K562 (cell line): ENCODE measurements around the gene H2AZ2. TPM values are rescaled to one million over a fixed set of nuclear protein-coding genes. Genes with fewer than 3 reads are reported as not detected.

Experiments
- ADNP ChIP-seq: fragments of 200-800 bp; sonication (Bioruptor generic); IDR thresholded peaks from 2 replicates; pipeline ENCODE4 v1.6.1; 2016; ENCODE audit warnings: missing genetic modification characterization, missing compliant biosample characterization
- ARID1B ChIP-seq: fragments of 450-650 bp; IDR thresholded peaks from 2 replicates; pipeline ENCODE4 v1.6.1; 2016; ENCODE audit warnings: antibody characterized with exemption, mild to moderate bottlenecking, inconsistent platforms
- BRD4 ChIP-seq: fragments of 200-600 bp; sonication (generic); IDR thresholded peaks from 2 replicates; pipeline ENCODE4 v1.6.1; 2017; ENCODE audit warnings: inconsistent platforms
- BRD9 ChIP-seq: fragments of 450-650 bp; IDR thresholded peaks from 2 replicates; pipeline ENCODE4 v1.6.1; 2018; ENCODE audit warnings: low read depth; ENCODE audit not compliant: partially characterized antibody
- CCNT2 ChIP-seq: IDR thresholded peaks from 2 replicates; pipeline ENCODE4 v1.6.1; 2011; ENCODE audit warnings: borderline replicate concordance, low read depth, mild to moderate bottlenecking, moderate library complexity, mixed read lengths, low read length; ENCODE audit not compliant: insufficient read length; ENCODE audit errors: extremely low read depth
- DNMT1 ChIP-seq: fragments of 450-650 bp; IDR thresholded peaks from 2 replicates; pipeline ENCODE4 v1.6.1; 2016; ENCODE audit warnings: antibody characterized with exemption, mild to moderate bottlenecking
- EHMT2 ChIP-seq: fragments of 450-650 bp; IDR thresholded peaks from 2 replicates; pipeline ENCODE4 v1.6.1; 2018; ENCODE audit warnings: antibody characterized with exemption
- EP400 ChIP-seq: fragments of 450-650 bp; IDR thresholded peaks from 2 replicates; pipeline ENCODE4 v1.6.1; 2017; ENCODE audit warnings: antibody characterized with exemption, mild to moderate bottlenecking, moderate library complexity
- FOSL1 ChIP-seq: fragments of 200-800 bp; sonication (Bioruptor generic); conservative IDR thresholded peaks from 2 replicates; pipeline ENCODE4 v1.6.1; 2016; ENCODE audit warnings: missing genetic modification characterization, missing compliant biosample characterization
- FOXA3 ChIP-seq, 2 experiments: fragments of 450-650 bp in 1 of 2; sonication (generic) in 1 of 2; formaldehyde crosslinking; IDR thresholded peaks in 1 of 2; conservative IDR thresholded peaks in 1 of 2; 2 replicates each; pipeline versions ENCODE4 v1.4.0 to v1.8.0; 2020 to 2022; ENCODE audit warnings: mild to moderate bottlenecking in 2 of 2, missing genetic modification reagents in 1 of 2
- HDAC2 ChIP-seq: fragments of 450-650 bp; IDR thresholded peaks from 2 replicates; pipeline ENCODE4 v1.6.1; 2016; ENCODE audit warnings: mild to moderate bottlenecking
- HDGF ChIP-seq: fragments of 450-650 bp; IDR thresholded peaks from 2 replicates; pipeline ENCODE4 v1.6.1; 2016
- JUN ChIP-seq, 2 experiments: sonication (generic) in 1 of 2; formaldehyde crosslinking in 1 of 2; IDR thresholded peaks; 2 replicates each; pipeline versions ENCODE4 v1.6.1 to v1.8.0; 2012 to 2022; ENCODE audit warnings: borderline replicate concordance in 2 of 2, mild to moderate bottlenecking in 2 of 2, improper control_type of control experiment in 1 of 2, low read depth in 1 of 2, low read length in 1 of 2, missing genetic modification reagents in 1 of 2
- POLR2A ChIP-seq: fragments of 450-650 bp; conservative IDR thresholded peaks from 2 replicates; pipeline ENCODE4 v1.6.1; 2016
- SETDB1 ChIP-seq: IDR thresholded peaks from one replicate; pipeline ENCODE4 v1.6.1; 2012; ENCODE audit warnings: low read length, control low read depth, inconsistent platforms
- SMARCB1 ChIP-seq: IDR thresholded peaks from 2 replicates; pipeline ENCODE4 v1.6.1; 2011; ENCODE audit warnings: improper control_type of control experiment, low read depth; ENCODE audit not compliant: insufficient read length
- XRCC5 ChIP-seq: fragments of 200-400 bp; formaldehyde crosslinking; IDR thresholded peaks from 2 replicates; pipeline ENCODE4 v1.6.1; 2017; ENCODE audit warnings: low read depth, mild to moderate bottlenecking, low read length
- ZHX1 ChIP-seq: fragments of 150-350 bp; conservative IDR thresholded peaks from 2 replicates; pipeline ENCODE4 v1.6.1; 2014; ENCODE audit warnings: low read length
- ZNF280A ChIP-seq: fragments of 450-650 bp; IDR thresholded peaks from 2 replicates; pipeline ENCODE4 v1.6.1; 2018; ENCODE audit warnings: mild to moderate bottlenecking, low read depth; ENCODE audit not compliant: partially characterized antibody
- ZNF609 ChIP-seq: sonication (generic); formaldehyde crosslinking; IDR thresholded peaks from 2 replicates; pipeline ENCODE4 v1.8.1; 2023; ENCODE audit warnings: missing genetic modification reagents, mild to moderate bottlenecking, borderline replicate concordance
- ZNF699 ChIP-seq: fragments of 250-450 bp; sonication (Bioruptor Pico); IDR thresholded peaks from 2 replicates; pipeline ENCODE4 v1.8.0; 2021; ENCODE audit warnings: mild to moderate bottlenecking, moderate library complexity; ENCODE audit not compliant: insufficient replicate concordance
- polyA plus RNA-seq, 8 experiments: library from polyadenylated mRNA; depleted of rRNA in 4 of 8; stranded (reverse) in 5 of 8; unstranded in 3 of 8; fragments of >200 nt; fragmentation: Nextera tagmentation in 2 of 8; fragmentation: Illumina TruSeq in 1 of 8; extraction: Ambion mirVana in 2 of 8; extraction: Trizol in 1 of 8; gene quantifications; 2 replicates each; pipeline versions ENCODE4 v1.2.1 to v1.2.3, GENCODE V29; 2011 to 2014; ENCODE audit warnings: inconsistent platforms in 1 of 8, missing spikeins in 1 of 8
- total RNA-seq, 7 experiments: library from RNA; depleted of rRNA in 6 of 7; stranded (reverse); fragments of >200 nt in 6 of 7; fragmentation: Illumina TruSeq in 2 of 7; extraction: Trizol in 2 of 7; gene quantifications; 2 replicates each; pipeline versions ENCODE4 v1.2.1 to v1.2.3, GENCODE V29; 2011 to 2021; ENCODE audit warnings: low replicate concordance in 1 of 7

The H2AZ2 gene
- total and polyA plus RNA-seq, 9 of the 15 experiments (the other 6 are each of a cell fraction or from before 2014, with no cell fraction given): 105 to 382 (median 286) TPM

GRCh38 chr7:44847509-44847919 lies 373 bp downstream of the H2AZ2 start (continued):
- no peak for TF ChIP-seq DNMT1
- TF ChIP-seq BRD4: no peak
- no peak; the same call in 1 of the 2 replicates for TF ChIP-seq ZNF609 (CRISPR knock-in tag)
- TF ChIP-seq EHMT2: no peak
- no peak for TF ChIP-seq SETDB1
- no peak for TF ChIP-seq ADNP (tag)
- TF ChIP-seq EP400: no peak
- TF ChIP-seq HDAC2: peak; percentile 95
- TF ChIP-seq FOSL1 (tag): no peak; the same call in 1 of the 2 replicates
- no peak for TF ChIP-seq SMARCB1
- TF ChIP-seq CCNT2: peak; percentile 88
- TF ChIP-seq XRCC5: peak; percentile 71
- no peak for TF ChIP-seq BRD9
- TF ChIP-seq ZNF699 (CRISPR knock-in tag): no peak
- no peak for TF ChIP-seq HDGF
- peak; percentile 6 to 72; a peak in 1 of 4 replicates for TF ChIP-seq FOXA3 (CRISPR knock-in tag; conservative IDR thresholded peaks at IDR 0.05 in 1 of 2, IDR thresholded peaks at IDR 0.05 in 1 of 2)
- peak; percentile 93 for TF ChIP-seq ARID1B
- no peak for TF ChIP-seq JUN (IDR thresholded peaks at IDR 0.05; ENCODE audit: borderline replicate concordance, low read depth, low read length)
- TF ChIP-seq JUN (CRISPR knock-in tag; IDR thresholded peaks at IDR 0.05; ENCODE audit: borderline replicate concordance): 0 out of 2 replicates have a peak, but pooled peaks have one; percentile 51
- TF ChIP-seq ZNF280A: no peak
- TF ChIP-seq ZHX1: no peak
- peak; percentile 65 for TF ChIP-seq POLR2A
